Globus pallidus (tissue), 1 donor: Measurements from ENCODE around the gene FARP1.

ENCODE experiments used
- DNase-seq: peaks from one replicate; pipeline ENCODE4 v3.0.0-alpha.2; 2015; ENCODE audit warnings: low spot score

The FARP1 gene, protein sequence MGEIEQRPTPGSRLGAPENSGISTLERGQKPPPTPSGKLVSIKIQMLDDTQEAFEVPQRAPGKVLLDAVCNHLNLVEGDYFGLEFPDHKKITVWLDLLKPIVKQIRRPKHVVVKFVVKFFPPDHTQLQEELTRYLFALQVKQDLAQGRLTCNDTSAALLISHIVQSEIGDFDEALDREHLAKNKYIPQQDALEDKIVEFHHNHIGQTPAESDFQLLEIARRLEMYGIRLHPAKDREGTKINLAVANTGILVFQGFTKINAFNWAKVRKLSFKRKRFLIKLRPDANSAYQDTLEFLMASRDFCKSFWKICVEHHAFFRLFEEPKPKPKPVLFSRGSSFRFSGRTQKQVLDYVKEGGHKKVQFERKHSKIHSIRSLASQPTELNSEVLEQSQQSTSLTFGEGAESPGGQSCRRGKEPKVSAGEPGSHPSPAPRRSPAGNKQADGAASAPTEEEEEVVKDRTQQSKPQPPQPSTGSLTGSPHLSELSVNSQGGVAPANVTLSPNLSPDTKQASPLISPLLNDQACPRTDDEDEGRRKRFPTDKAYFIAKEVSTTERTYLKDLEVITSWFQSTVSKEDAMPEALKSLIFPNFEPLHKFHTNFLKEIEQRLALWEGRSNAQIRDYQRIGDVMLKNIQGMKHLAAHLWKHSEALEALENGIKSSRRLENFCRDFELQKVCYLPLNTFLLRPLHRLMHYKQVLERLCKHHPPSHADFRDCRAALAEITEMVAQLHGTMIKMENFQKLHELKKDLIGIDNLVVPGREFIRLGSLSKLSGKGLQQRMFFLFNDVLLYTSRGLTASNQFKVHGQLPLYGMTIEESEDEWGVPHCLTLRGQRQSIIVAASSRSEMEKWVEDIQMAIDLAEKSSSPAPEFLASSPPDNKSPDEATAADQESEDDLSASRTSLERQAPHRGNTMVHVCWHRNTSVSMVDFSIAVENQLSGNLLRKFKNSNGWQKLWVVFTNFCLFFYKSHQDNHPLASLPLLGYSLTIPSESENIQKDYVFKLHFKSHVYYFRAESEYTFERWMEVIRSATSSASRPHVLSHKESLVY

DNA sequence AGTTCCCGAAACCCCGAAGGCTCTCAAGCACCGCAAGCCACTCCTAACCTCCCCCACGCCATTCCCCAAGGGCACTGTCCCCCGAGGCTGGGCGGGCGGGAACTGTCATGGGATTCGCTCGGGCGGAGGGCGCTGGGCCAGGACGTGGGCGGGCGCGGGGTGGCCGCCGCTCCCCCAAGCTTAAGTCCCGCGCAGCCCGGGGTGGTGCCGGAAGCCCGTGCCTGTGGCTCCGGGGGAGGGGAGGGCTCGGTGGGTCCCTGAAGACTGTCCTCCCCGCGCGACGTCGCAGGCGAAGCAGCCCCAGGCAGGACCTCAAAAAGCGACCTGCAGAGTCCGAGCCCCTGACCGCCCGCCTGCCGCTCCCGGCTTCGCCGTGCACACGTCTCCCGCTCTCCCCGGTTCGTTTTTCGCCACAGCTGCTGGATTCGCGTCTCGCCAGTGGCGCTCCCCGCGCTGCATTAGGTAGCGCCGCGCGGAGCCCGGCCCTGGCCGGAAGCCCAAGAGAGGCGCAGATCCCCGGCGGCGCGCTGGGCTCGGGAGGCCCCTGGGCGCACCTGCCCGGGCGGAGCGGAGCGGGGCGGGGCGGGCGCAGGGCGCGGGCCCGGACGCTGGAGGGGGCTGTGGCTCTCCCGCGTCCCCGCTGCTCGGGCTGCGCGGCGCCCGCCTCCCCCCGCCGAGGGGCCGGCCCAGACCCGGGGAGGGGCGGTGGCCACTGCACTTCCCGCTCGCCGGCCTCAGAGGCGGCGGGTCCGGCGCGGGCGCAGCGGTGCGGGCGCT, at the start of gene FARP1:
TSS of gene FARP1 (plus strand) at position 715 of the 777 bp plus-strand sequence. CDS start 70,149 bp downstream, outside the sequence.
- DNase-seq, result peak; percentile 50

DNA sequence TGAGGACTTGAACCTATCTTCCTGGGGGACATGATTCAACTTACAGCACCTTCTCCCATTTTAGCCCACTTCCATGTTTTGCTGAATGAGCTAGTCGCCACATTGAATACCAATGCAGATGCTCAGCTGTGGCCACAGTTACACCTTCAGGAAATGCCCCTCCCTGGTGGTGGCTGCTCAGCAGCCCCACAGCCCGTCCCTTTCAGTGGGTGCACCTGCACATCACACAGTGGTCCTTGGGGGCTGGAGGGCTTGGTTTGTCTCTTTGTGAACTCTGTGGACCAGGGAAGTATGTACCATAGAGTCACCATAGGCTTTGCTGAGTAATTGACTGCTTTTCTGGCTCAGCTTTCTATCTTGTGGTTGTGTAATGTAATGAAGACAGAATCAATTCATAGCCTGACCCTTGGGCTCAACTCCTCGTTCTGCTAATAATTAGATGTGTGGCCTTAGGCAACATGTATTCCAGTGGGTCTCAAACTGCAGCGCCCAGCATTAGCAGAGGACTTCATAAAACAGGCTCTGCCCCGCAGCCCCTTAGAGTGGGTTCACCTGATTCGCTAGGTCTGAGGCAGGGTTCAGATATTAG, 48.1 kb upstream of the FARP1 start:
- no peak for DNase-seq

DNA sequence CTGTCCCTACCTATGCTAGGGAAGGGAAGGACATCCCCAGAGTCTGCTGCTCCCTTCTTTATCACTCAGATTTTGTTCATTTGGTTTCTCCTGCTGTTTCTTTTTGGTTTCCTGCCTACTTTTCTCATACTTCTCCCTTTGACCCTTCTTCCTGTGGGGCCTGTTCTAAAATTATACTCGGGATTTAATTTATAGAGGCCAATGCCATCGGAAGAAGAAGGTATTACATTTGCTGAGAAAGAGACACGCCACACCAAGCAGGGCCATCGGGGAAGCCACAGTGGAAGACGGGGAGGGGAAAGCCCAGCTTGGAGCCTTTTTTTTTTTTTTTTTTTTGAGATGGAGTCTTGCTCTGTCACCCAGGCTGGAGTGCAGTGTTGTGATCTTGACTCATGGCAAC, 46.8 kb upstream of the FARP1 start:
- no peak for DNase-seq

DNA sequence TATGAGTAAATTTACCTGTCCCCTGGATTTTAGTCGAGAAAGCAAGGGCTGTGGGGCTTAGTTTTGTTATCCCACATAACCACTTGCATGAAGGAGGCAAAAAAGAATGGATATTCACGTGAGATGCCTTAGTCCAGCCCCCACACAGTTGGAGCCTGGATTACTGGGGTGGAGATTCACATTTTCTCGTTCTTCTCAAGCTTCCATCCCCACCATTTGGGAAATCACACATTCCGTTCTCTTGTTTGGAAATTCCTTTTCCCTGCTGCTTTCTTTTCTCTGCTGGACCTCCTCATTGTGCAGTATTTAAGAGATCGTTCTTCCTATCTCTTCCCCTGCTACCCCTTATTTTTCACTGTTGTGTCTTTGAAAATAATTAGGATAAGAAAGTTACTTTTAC, 45.1 kb upstream of the FARP1 start:
- DNase-seq, result no peak

DNA sequence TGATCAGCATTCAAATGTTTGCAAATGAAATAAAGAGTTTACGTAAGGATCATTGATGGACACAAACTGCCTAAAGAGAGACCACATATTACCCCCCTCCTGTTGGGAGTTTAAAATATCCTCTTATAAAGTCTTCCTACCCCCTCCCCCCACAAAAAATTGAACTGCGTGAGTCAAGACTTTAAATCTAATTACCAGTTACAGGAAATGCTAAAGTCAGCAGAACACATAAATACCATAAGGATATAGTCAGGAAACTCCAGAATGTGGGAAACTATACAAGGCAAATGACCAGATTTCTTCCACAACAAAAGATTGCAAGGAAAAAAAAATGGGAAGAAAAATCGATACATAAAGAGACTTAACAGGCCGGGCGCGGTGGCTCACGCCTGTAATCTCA, 44.4 kb upstream of the FARP1 start:
- DNase-seq, result no peak

DNA sequence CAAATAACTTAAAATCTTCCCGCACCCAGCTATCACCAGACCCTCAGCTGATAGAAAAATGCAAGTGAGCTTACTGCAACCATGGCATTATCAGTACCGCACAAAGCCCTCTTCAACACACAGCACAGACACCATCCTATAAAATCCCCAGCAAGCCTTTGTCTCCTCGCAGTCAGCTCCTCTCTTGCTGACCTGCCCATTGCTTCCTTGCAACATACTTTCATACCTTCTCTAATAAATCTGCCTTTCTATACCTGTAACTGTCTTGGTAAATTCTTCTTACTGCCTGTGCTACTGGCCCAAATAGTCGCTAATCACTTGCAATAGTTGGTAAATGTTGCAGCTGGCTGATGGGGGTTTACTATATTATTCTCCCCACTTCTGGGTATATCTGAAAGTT, 43.3 kb upstream of the FARP1 start:
- DNase-seq, result no peak

DNA sequence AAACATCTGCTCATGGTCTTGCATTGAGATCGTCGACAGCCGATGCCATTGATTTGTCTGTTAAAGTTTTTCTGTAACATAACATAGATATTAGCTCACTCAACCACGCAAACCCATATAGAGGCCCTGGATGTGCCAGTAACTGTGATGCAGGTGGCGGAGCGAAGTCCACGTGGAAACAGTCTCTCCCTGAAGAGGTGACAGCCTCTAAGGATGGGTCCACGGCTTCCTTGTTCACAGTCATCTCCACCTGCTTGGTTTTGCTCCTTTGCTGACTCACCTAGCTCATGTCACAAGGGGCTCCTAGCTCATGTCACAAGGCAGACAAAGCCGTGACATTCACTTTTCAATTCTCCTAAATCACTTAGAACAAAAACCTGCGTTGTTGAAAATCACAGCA, 42.4 kb upstream of the FARP1 start:
- no peak for DNase-seq

DNA sequence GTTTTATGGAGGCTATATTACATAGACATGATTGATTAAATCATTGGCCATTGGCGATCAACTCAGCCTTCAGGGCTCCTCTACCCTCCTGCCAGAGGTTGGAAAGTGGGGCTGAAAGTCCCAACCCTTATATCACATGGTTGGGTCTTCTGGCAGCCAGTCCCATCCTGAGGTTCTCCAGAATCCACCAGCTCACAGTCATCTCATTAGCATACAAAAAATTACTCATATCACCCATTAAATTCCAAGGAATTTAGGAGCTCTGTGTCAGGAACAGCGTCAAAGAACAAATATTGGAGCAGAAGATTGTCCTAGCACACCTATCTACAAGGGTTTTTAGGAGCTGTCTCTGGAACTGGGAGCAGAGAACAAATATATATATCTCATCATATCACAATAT, 39.4 kb upstream of the FARP1 start:
- DNase-seq, result no peak

DNA sequence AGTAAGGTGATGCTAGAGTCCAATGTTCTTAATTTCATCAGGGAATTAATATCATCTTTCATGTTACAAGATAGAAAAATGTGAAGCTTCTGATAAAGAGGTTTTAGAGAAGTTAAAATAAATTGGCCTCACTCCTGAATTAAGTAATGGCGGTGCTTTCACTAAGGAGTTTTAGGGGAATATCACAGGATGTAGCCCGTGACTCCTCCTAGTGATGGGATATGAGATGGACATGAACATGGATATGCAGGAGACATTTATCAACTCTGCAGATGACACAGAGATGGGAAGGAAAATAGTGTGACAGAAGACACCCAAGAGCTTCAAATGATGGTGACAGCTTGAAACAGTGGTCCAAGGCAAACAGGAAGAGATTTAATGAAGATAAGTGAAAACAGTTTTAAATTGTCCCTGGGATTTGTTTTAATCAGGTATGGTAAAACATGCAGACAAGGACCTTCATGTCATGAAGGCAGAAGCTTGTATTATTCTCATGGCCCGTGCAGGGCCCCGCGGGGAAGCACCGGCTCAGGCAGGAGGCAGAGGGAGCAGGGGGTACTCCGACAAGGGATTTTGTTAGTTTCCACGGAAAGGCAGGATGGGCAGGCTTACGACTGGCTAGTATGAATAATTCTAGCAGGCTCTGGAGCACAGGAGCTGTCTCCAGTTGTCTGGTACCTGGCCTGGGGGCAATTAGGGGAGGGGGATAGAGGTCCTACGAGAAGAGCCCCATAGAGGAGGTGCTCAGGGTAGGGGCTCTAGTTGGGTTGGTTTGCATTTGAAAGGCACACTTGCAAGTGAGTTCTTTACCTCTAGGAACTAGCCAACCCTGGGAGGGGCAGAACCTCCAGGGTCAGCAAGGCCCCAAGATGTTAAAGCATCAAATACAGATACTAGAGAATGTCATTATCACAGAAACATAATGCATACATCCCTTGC, 38.7 kb upstream of the FARP1 start:
- DNase-seq, result no peak

DNA sequence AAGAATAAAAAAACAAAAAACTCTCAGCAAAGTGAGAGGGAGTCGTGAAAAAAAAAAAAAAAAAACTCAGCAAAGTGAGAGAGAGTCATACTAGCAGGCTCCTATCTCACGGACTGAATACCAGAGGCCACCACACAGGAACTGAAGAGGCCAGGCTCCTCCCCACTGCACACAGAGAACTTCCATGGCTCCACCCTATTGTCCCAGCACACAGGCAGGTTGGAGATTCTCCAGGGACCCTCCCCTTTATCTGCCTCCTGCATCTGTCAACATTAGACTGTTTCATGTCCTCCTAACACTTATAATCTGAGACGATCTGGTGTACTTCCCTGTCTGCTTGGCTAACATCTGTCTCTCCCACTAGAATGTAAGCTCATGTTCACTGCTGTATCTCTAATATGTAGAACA, 37.0 kb upstream of the FARP1 start:
- no peak for DNase-seq

DNA sequence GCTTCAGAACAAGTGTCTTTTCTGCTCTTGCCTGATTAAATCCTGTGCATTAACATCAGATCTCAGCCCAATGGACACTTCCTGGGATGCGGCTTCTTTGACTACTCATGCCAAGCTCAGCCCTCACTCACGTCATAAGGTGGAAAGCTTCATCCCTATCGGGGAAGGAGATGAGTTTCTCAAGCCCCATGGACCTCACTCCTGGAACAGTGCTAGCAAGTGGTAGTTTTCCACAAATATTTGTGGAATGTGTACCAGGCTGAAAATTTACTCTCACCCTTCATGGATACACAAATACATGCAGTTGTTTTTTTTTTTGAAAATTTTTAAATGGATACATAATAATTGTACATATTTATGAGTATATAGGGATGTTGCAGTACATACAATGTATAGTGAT, 34.6 kb upstream of the FARP1 start:
- no peak for DNase-seq

DNA sequence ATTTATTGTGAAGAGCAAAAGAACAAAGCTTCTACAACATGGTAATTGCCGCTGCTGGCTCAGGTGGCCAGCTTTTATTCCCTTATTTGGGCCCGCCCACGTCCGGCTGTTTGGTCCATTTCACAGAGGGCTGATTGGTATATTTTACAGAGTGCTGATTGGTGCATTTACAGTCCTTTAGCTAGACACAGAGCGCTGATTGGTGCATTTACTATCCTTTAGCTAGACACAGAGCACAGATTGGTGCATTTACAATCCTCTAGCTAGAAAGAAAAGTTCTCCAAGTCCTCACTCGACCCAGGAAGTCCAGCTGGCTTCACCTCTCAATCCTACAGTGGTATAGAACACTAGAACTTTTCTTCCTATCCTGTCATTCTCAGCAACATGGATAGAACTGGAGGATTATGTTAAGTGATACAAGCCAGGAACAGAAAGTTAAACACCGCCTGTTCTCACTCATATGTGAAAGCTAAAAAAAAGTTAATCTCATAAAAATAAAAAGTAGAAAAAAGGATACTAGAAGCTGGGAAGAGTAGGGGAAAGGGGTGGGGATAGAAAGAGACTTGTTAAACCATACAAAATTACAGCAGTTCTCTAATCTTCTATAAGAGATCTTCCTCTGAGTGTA, 33.6 kb upstream of the FARP1 start:
- DNase-seq, result no peak

DNA sequence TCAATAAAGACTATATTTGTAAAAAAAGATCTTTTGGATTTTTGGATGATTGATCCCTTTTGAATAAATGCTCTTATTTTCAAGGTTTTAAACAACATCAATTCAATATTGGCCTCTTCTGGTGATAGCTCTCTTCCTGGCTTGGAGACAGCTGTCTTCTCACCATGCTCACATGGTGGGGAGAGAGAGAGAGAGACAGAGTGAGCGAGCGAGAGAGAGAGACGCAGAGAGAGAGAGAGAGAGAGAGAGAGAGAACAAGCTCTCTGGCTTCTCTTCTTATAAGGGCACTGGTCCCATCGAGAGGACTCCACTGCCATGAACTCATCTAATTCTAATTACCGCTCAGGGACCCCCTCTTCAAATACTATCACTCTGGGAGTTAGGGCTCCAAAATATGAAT, 32.1 kb upstream of the FARP1 start:
- DNase-seq, result no peak

DNA sequence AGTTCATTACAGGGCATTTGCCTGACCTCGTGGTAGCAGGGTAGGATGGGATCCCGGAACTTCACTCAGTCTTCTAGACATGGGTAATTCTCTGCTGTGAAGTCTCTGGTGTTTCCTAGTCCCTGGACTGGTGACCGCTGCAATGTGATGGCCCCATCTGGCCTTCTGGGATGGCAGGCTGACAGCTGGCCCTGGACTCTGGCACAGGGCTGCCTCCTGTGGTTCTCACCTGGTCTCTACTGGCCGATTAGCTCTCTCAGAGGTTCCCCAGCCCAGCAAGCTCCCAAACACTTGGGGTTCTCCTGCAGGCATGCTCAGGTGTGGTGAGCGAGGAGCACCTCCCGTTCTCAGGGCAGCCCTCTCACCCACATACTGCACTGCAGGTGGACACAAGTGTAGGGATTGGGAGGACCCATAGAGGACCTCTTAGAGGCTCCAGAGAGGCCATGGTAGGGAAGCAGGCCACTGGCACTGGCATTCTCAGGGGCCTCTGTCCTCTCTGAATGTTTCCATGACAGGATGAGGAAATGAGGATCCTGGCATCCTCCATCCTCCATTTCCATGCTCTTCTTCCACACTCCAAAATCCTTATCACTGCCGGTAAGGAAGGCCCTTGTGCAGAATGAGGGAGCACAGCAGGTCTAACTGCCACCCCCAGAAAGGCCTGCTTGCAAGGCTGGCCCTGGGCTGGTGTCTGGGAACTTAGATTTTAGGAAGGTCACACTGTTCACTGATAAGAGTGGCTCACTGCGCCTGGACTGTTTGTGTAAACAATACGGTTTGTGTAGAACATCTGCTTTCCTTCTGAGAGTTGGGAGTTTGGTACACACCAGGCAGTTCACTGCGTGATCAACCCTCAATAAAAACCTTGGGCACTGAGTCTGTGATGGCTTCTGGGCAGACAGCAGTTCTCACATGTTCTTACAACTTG, 31.5 kb upstream of the FARP1 start:
- DNase-seq, result no peak

DNA sequence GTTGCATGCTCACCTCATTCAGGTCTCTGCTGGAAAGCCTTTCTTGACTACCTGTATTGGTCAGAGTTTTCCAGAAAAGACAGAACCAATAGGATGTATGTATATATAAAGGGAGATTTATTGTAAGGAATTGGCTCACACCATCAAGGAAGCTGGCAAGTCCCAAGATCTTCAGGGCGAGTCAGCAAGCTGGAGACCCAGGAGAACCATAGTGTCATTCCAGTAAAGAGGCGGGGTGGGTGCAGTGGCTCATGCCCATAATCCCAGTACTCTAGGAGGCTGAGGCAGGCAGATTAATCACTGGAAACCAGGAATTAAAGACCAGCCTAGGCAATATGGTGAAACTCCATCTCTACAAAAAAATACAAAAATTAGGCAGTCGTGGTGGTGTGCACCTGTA, 30.4 kb upstream of the FARP1 start:
- DNase-seq, result no peak

DNA sequence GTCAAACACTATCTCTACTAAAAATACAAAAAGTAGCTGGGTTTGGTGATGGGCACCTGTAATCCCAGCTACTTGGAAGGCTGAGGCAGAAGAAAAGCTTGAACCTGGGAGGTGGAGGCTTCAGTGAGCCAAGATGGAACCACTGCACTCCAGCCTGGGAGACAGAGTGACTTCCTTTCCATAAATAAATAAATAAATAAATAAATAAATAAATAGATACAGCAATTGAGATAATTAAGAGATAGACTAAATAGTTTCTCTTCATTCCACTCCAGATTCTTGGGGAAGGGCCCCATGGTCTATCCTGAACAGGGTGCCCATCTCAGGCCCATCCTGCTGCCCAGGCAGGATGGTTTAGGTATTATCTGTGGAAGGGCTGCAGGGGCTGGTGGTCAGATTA, 24.0 kb upstream of the FARP1 start:
- no peak for DNase-seq

DNA sequence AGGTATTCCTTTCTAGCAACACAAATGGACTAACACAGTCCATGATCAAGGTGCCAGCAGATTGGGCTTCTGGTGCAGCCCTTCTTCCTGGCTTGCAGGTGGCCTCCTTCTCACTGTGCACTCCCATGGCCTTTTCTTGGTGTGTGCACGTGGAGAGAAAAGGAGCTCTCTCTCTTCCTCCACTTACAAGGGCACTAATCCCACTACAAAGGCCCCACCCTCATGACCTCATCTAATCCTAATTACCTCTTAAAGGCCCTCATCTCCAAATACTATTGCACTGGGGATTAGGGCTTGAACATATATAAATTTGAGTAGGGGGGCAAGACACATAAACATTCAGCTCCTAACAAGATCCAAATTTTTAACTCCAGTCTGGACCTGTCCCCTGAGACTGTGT, 19.7 kb upstream of the FARP1 start:
- no peak for DNase-seq

DNA sequence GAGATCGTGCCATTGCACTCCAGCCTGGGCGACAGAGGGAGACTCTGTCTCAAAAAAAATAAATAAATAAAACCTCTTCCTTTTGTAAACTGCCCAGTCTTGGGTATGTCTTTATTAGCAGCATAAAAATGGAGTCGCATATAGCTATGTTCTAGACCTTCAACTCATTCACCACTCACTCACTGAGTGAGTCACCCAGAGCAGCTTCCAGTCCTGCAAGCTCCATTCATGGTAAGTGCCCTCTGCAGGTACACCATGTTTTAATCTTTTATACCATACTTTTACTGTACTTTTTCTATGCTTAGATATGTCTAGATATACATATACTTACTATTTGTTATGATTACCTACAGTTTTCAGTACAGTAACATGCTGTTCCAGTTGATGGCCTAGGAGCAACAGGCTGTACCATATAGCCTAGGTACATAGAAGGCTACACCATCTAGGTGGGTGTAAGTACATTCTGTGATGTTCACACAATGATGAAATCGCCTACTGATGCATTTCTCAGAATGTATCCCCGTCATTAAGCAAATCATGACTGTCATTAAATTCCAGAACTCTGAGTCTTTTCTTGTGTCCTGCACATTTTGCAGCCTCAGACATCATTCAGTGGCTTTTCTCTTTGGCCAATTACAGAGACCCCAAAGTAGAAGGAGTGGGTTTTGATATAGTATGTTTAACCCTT, 13.7 kb upstream of the FARP1 start:
- DNase-seq, result no peak
